B cell (primary cell): Measurements from ENCODE around the gene C12orf75. TPM values are rescaled to one million over a fixed set of nuclear protein-coding genes. Genes with fewer than 3 reads are reported as not detected.

Source experiments
- ATAC-seq: fragments of 200-7000 bp; cut with Tn5 transposase; one replicate; pipeline ENCODE4 v1.10.0; 2021; ENCODE audit warnings: low read depth, mild to moderate bottlenecking, moderate number of reproducible peaks, moderate library complexity
- CTCF ChIA-PET: fragments of 350-600 bp; sonication (Branson Sonifier 250); formaldehyde crosslinking; loops from one replicate; lab custom pipeline; 2021; ENCODE audit warnings: antibody characterized with exemption, inconsistent platforms; lab: Charles Lee
- POLR2A ChIA-PET: fragments of 350-600 bp; sonication (Branson Sonifier 250); formaldehyde crosslinking; loops from one replicate; lab custom pipeline; 2021; ENCODE audit warnings: antibody characterized with exemption; lab: Charles Lee
- DNase-seq: peaks from one replicate; pipeline ENCODE4 v3.0.0; 2013
- H2AFZ ChIP-seq: 2 replicates; pipeline ENCODE4 v1.6.1; 2012; ENCODE audit warnings: mild to moderate bottlenecking, low read depth, low read length; ENCODE audit not compliant: insufficient read depth, poor library complexity, severe bottlenecking
- H3K27ac ChIP-seq, 2 donors: 1 replicate in 1 of 2; 2 replicates in 1 of 2; pipeline ENCODE4 v1.5.1; 2012 to 2013; ENCODE audit warnings: low read length in 2 of 2, mild to moderate bottlenecking in 2 of 2, moderate library complexity in 1 of 2
- H3K27me3 ChIP-seq, 4 experiments: fragments of 200-600 bp in 1 of 4; sonication (generic) in 1 of 4; replicated peaks in 1 of 4; 1 replicate in 2 of 4; 2 replicates in 2 of 4; pipeline versions ENCODE4 v1.6.1 to v1.7.0; 2013 to 2016; ENCODE audit warnings: low read length in 3 of 4, mild to moderate bottlenecking in 2 of 4, mixed read lengths in 1 of 4, moderate library complexity in 1 of 4; ENCODE audit not compliant: insufficient read depth in 4 of 4, control insufficient read depth in 3 of 4; ENCODE audit errors: control extremely low read depth in 1 of 4
- H3K36me3 ChIP-seq, 2 experiments: replicated peaks in 1 of 2; 1 replicate in 1 of 2; 2 replicates in 1 of 2; pipeline versions ENCODE4 v1.6.1 to v1.7.1; 2013; ENCODE audit warnings: low read length in 1 of 2; ENCODE audit not compliant: insufficient read depth in 2 of 2, control insufficient read depth in 1 of 2; ENCODE audit errors: control extremely low read depth in 1 of 2, extremely low read depth in 1 of 2
- H3K4me1 ChIP-seq, 2 donors: fragments of 200-600 bp in 1 of 2; sonication (generic) in 1 of 2; 1 replicate in 1 of 2; 2 replicates in 1 of 2; pipeline versions ENCODE4 v1.5.1 to v1.6.1; 2013 to 2017; ENCODE audit warnings: low read length in 2 of 2; ENCODE audit not compliant: control insufficient read depth in 2 of 2, insufficient read depth in 2 of 2
- H3K4me2 ChIP-seq: replicated peaks from 2 replicates; pipeline ENCODE3; 2012; ENCODE audit warnings: mild to moderate bottlenecking, low read depth, low read length; ENCODE audit not compliant: poor library complexity, severe bottlenecking
- H3K4me3 ChIP-seq, 5 experiments: fragments of 200-600 bp in 1 of 5; sonication (generic) in 1 of 5; 1 replicate in 3 of 5; 2 replicates in 2 of 5; pipeline versions ENCODE4 v1.5.1 to v1.7.0; 2011 to 2016; ENCODE audit warnings: low read length in 4 of 5, mild to moderate bottlenecking in 4 of 5, low read depth in 2 of 5, control low read depth in 1 of 5, moderate library complexity in 1 of 5; ENCODE audit not compliant: insufficient read depth in 1 of 5; ENCODE audit errors: control extremely low read depth in 1 of 5, extremely low read depth in 1 of 5
- H3K79me2 ChIP-seq: fragments of 200-600 bp; sonication (generic); one replicate; pipeline ENCODE4 v1.6.0; 2016; ENCODE audit warnings: low read length; ENCODE audit not compliant: control insufficient read depth, insufficient read depth
- H3K9ac ChIP-seq: fragments of 200-600 bp; sonication (generic); 2 replicates; pipeline ENCODE4 v1.6.1; 2017; ENCODE audit warnings: mild to moderate bottlenecking, low read length, moderate library complexity
- H3K9me3 ChIP-seq, 3 donors: one replicate each; pipeline versions ENCODE4 v1.6.1 to v1.7.1; 2013; ENCODE audit warnings: low read length in 2 of 3; ENCODE audit not compliant: control insufficient read depth in 2 of 3, insufficient read depth in 1 of 3; ENCODE audit errors: control extremely low read depth in 1 of 3
- H4K20me1 ChIP-seq: 2 replicates; pipeline ENCODE4 v1.6.0; 2012; ENCODE audit warnings: mild to moderate bottlenecking, low read length; ENCODE audit not compliant: insufficient read depth, control insufficient read depth, poor library complexity, severe bottlenecking
- H3K27ac Mint-ChIP-seq: one replicate; pipeline ENCODE4 v1.8.0; 2021; ENCODE audit warnings: mixed read lengths
- H3K27me3 Mint-ChIP-seq: one replicate; pipeline ENCODE4 v1.8.0; 2021; ENCODE audit warnings: mixed read lengths
- H3K4me1 Mint-ChIP-seq: one replicate; pipeline ENCODE4 v1.8.0; 2021; ENCODE audit warnings: mixed read lengths
- H3K4me3 Mint-ChIP-seq: one replicate; pipeline ENCODE4 v1.8.0; 2021; ENCODE audit warnings: mixed read lengths
- H3K9me3 Mint-ChIP-seq: one replicate; pipeline ENCODE4 v1.8.0; 2022; ENCODE audit warnings: mixed read lengths; ENCODE audit not compliant: insufficient read depth
- EZH2 ChIP-seq: IDR thresholded peaks from 2 replicates; pipeline ENCODE4 v1.6.1; 2012; ENCODE audit warnings: borderline replicate concordance, low read depth, mild to moderate bottlenecking, moderate library complexity, low read length; ENCODE audit not compliant: insufficient read depth, poor library complexity, severe bottlenecking
- WGBS: methylation state at CpG from one replicate; pipeline ENCODE4 v1.1.5; 2013; ENCODE audit warnings: missing lambda C conversion rate; ENCODE audit not compliant: insufficient coverage; 5-methylcytosine and 5-hydroxymethylcytosine counted together
- intact Hi-C: fragments of 100-400 bp; cut with micrococcal nuclease; formaldehyde crosslinking; loops from one replicate; pipeline ENCODE4 v1.10.0; 2022
- polyA plus RNA-seq: library from polyadenylated mRNA; depleted of rRNA; stranded (reverse); fragments of >200 nt; gene quantifications from 2 replicates; pipeline ENCODE4 v1.2.3, GENCODE V29; 2012
- total RNA-seq, 2 donors: library from RNA; stranded (reverse); fragments of 120-200 nt in 1 of 2; gene quantifications; 1 replicate in 1 of 2; 2 replicates in 1 of 2; pipeline versions ENCODE4 v1.2.3 to v1.2.4, GENCODE V29; 2013 to 2022
- TF ChIP-seq, protein P1 (sequence below): fragments of 200-600 bp; IDR thresholded peaks from one replicate; pipeline ENCODE4 v1.8.0; 2022; ENCODE audit warnings: antibody characterized with exemption, mild to moderate bottlenecking

The C12orf75 gene
- total and polyA plus RNA-seq, 2 donors (not counting 1 experiment from before 2014, with no cell fraction given) = 8.5 to 12.9 TPM

DNA sequence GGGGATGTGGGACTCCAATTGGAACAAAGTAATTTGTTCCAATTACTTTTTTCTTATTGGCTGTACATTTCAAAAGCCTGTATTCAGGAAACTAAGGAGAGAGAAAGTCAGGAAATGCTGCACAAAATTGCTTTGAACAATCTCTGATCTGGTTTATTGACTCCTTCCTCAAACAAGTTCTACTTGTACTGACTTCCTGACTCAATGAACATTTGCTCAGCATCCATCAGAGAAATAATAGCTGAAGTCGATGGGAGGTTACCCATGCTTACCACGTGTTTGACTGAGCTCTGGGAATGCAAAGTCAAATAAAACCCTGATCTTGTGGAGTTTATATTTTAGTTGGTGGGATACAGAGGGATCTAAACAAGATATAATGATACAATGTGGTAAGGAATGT is 15.4 kb upstream of the C12orf75 start:
- intact Hi-C loops = no loop called here
- Histone ChIP-seq H3K9ac (no peak overlapping the region), H3K27ac (no peak overlapping the region), H2AFZ (no peak overlapping the region), H3K4me3 (no peak overlapping the region), H3K27me3 (no peaks in the 10 kb centered on the region), H4K20me1 (no peaks in the 10 kb centered on the region), H3K4me2 (no peak overlapping the region), H3K9me3 (peaks cover 0 to 3% (median 2%) of the 10 kb centered on the region in 3 donors), H3K36me3 (no peaks in the 10 kb centered on the region), H3K79me2 (no peaks in the 10 kb centered on the region), H3K4me1 (no peaks in the 10 kb centered on the region)
- TF ChIP-seq EZH2 = no peak
- TF ChIP-seq, protein P1, sequence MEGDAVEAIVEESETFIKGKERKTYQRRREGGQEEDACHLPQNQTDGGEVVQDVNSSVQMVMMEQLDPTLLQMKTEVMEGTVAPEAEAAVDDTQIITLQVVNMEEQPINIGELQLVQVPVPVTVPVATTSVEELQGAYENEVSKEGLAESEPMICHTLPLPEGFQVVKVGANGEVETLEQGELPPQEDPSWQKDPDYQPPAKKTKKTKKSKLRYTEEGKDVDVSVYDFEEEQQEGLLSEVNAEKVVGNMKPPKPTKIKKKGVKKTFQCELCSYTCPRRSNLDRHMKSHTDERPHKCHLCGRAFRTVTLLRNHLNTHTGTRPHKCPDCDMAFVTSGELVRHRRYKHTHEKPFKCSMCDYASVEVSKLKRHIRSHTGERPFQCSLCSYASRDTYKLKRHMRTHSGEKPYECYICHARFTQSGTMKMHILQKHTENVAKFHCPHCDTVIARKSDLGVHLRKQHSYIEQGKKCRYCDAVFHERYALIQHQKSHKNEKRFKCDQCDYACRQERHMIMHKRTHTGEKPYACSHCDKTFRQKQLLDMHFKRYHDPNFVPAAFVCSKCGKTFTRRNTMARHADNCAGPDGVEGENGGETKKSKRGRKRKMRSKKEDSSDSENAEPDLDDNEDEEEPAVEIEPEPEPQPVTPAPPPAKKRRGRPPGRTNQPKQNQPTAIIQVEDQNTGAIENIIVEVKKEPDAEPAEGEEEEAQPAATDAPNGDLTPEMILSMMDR = no peak
- CTCF ChIA-PET = no interaction called here
- no peaks in the 10 kb centered on the region for H3K4me1 Mint-ChIP-seq
- no peak overlapping the region for H3K27ac Mint-ChIP-seq
- H3K9me3 Mint-ChIP-seq = peaks cover 14% of the 10 kb centered on the region
- WGBS = 80% methylated on average over 1 of the region's 2 CpGs
- no peak for DNase-seq
- H3K27me3 Mint-ChIP-seq = peaks cover under 1% of the 10 kb centered on the region
- POLR2A ChIA-PET = no interaction called here
- ATAC-seq = no peak
- no peak overlapping the region for H3K4me3 Mint-ChIP-seq

DNA sequence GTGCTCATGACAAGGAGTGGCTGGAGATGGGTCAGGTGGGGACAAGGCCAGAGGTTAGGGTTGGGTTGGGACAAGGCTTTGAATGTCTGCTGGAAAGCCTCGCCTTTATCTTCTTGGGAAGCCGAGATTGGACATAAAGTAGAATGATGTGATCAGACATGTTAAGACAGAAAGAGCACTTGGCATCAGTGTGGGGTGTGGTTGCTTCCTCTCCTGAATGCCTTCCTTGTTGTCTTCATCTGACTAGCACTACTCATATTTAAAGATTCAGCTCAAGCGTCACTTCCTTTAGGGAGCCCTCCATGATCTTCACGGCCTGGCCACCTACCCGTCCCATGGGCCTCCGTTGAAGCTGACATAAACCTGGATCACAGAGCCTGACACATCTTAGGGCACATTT is 14.8 kb upstream of the C12orf75 start:
- no peaks in the 10 kb centered on the region for H3K79me2 ChIP-seq
- ATAC-seq (no peak), DNase-seq (no peak)
- H3K36me3 ChIP-seq = no peaks in the 10 kb centered on the region
- H3K9me3 Mint-ChIP-seq = peaks cover 14% of the 10 kb centered on the region
- H2AFZ ChIP-seq = no peak overlapping the region
- H3K27me3 Mint-ChIP-seq = no peaks in the 10 kb centered on the region
- H3K27ac Mint-ChIP-seq = no peak overlapping the region
- CTCF ChIA-PET = no interaction called here
- no peaks in the 10 kb centered on the region for H3K4me1 Mint-ChIP-seq
- H3K27me3 ChIP-seq = no peaks in the 10 kb centered on the region
- no peak overlapping the region for H3K4me3 Mint-ChIP-seq
- no peak overlapping the region for H3K9ac ChIP-seq
- H3K4me2 ChIP-seq = no peak overlapping the region
- TF ChIP-seq, protein P1 = no peak
- no peak for TF ChIP-seq EZH2
- H3K4me3 ChIP-seq = no peak overlapping the region
- H3K27ac ChIP-seq = no peak overlapping the region
- no peaks in the 10 kb centered on the region for H3K4me1 ChIP-seq
- peaks cover 0 to 3% (median 2%) of the 10 kb centered on the region in 3 donors for H3K9me3 ChIP-seq
- intact Hi-C loops = no loop called here
- 95% methylated on average over 4 of the region's 6 CpGs for WGBS
- H4K20me1 ChIP-seq = no peaks in the 10 kb centered on the region
- POLR2A ChIA-PET = no interaction called here
